NOMO-1 treated with DMSO at 0.1 percent for 48 hours (cell line): ENCODE results near the gene ITGA4.

Experiments used
- DNase-seq: peaks from one replicate; lab custom pipeline; 2025; ENCODE audit not compliant: unreplicated experiment; lab: John Stamatoyannopoulos, UW

The ITGA4 gene

GRCh38 chr2:181499231-181499630, 42.0 kb downstream of the ITGA4 start:
- DNase-seq, result no peak

GRCh38 chr2:181500201-181500600, 43.0 kb downstream of the ITGA4 start:
- no peak for DNase-seq

GRCh38 chr2:181515719-181516118, 58.5 kb downstream of the ITGA4 start:
- DNase-seq, result no peak

GRCh38 chr2:181516992-181517391, 59.8 kb downstream of the ITGA4 start:
- DNase-seq, result no peak

GRCh38 chr2:181517685-181518301, 60.6 kb downstream of the ITGA4 start:
- DNase-seq, result no peak

- no peak for DNase-seq
Measured at GRCh38 chr2:181520253-181520652, 63.1 kb downstream of the ITGA4 start.

- DNase-seq, result no peak
Measured at GRCh38 chr2:181523756-181524155, 66.6 kb downstream of the ITGA4 start.

GRCh38 chr2:181526014-181526413, 68.8 kb downstream of the ITGA4 start:
- DNase-seq, result no peak

GRCh38 chr2:181527058-181527457, 69.9 kb downstream of the ITGA4 start:
- no peak for DNase-seq

GRCh38 chr2:181528441-181528840, 71.3 kb downstream of the ITGA4 start:
- no peak for DNase-seq

- DNase-seq, result no peak
Measured at GRCh38 chr2:181536730-181537129, 79.5 kb downstream of the ITGA4 start.

- DNase-seq, result no peak
Measured at GRCh38 chr2:181540421-181540820, 83.2 kb downstream of the ITGA4 start.

GRCh38 chr2:181542170-181542569, 85.0 kb downstream of the ITGA4 start:
- no peak for DNase-seq

GRCh38 chr2:181546086-181546485, 88.9 kb downstream of the ITGA4 start:
- DNase-seq, result no peak

- no peak for DNase-seq
Measured at GRCh38 chr2:181552808-181553207, 95.6 kb downstream of the ITGA4 start.

- DNase-seq, result no peak
Measured at GRCh38 chr2:181553244-181553643, 96.1 kb downstream of the ITGA4 start.

GRCh38 chr2:181554061-181554830, 97.1 kb downstream of the ITGA4 start:
- no peak for DNase-seq

- DNase-seq, result no peak
Measured at GRCh38 chr2:181558371-181558770, 101.2 kb downstream of the ITGA4 start.

- DNase-seq, result peak; percentile 32
Measured at GRCh38 chr2:181563101-181563692, 106.0 kb downstream of the ITGA4 start.

- no peak for DNase-seq
Measured at GRCh38 chr2:181566334-181567032, 109.3 kb downstream of the ITGA4 start.

- DNase-seq, result no peak
Measured at GRCh38 chr2:181570059-181570458, 112.9 kb downstream of the ITGA4 start.
